Right kidney (tissue), 1 donor: ENCODE data around the gene AOPEP.
"Not testable (repeated sequence)": the region's sequence is repeated elsewhere in the genome, so short reads cannot be mapped to it uniquely, and the experiment has no call there.

Experiments used
- DNase-seq: peaks from one replicate; pipeline ENCODE4 v3.0.0-alpha.2; 2016

The AOPEP gene

GRCh38 chr9:95018099-95018936 is 291.8 kb downstream of the AOPEP start:
- DNase-seq: no peak

GRCh38 chr9:95020644-95021043 is 294.1 kb downstream of the AOPEP start:
- not testable (repeated sequence) for DNase-seq

- DNase-seq: no peak
Measured at GRCh38 chr9:95021166-95021886, 294.8 kb downstream of the AOPEP start.

GRCh38 chr9:95022657-95023056 is 296.2 kb downstream of the AOPEP start:
- no peak for DNase-seq

GRCh38 chr9:95023217-95024003 is 296.9 kb downstream of the AOPEP start:
- DNase-seq: no peak

- DNase-seq: no peak
Measured at GRCh38 chr9:95024097-95024671, 297.7 kb downstream of the AOPEP start.

- peak; percentile 45 for DNase-seq
Measured at GRCh38 chr9:95025213-95026147, 299.0 kb downstream of the AOPEP start.

GRCh38 chr9:95026148-95026524 is 299.6 kb downstream of the AOPEP start:
- DNase-seq: no peak

- DNase-seq: no peak
Measured at GRCh38 chr9:95027914-95028852, 301.7 kb downstream of the AOPEP start.

GRCh38 chr9:95028853-95029219 is 302.3 kb downstream of the AOPEP start:
- no peak for DNase-seq

- DNase-seq: no peak
Measured at GRCh38 chr9:95029288-95029687, 302.8 kb downstream of the AOPEP start.

- DNase-seq: no peak
Measured at GRCh38 chr9:95029720-95030119, 303.2 kb downstream of the AOPEP start.

GRCh38 chr9:95030344-95030743 is 303.8 kb downstream of the AOPEP start:
- no peak for DNase-seq

GRCh38 chr9:95030920-95031642 is 304.6 kb downstream of the AOPEP start:
- DNase-seq: no peak

- DNase-seq: no peak
Measured at GRCh38 chr9:95031711-95032461, 305.4 kb downstream of the AOPEP start.

- no peak for DNase-seq
Measured at GRCh38 chr9:95032580-95033341, 306.3 kb downstream of the AOPEP start.

GRCh38 chr9:95035846-95036245 is 309.3 kb downstream of the AOPEP start:
- DNase-seq: no peak

- DNase-seq: no peak
Measured at GRCh38 chr9:95036676-95037075, 310.2 kb downstream of the AOPEP start.
